Measurements from ENCODE around the gene DNAAF5.
"Not testable (repeated sequence)": the region's sequence is repeated elsewhere in the genome, so short reads cannot be mapped to it uniquely, and the experiment has no call there.

The DNAAF5 gene

DNA sequence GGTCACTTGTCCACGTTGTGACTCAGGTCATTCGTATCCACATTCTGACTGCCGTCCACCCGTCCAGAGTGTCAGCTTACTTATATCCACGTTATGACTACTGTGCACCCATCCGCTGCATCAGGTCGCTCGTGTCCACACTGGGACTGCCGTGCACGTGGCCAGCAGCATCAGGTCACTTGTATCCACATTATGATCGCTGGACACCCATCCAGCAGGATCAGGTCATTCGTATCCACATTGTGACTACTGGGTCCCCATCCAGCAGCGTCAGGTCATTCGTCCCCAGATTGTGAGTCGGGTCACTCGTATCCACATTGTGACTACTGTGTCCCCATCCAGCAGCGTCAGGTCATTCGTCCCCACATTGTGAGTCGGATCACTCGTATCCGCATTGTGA lies 58.5 kb downstream of the DNAAF5 start:
- DNase-seq: no peak

DNA sequence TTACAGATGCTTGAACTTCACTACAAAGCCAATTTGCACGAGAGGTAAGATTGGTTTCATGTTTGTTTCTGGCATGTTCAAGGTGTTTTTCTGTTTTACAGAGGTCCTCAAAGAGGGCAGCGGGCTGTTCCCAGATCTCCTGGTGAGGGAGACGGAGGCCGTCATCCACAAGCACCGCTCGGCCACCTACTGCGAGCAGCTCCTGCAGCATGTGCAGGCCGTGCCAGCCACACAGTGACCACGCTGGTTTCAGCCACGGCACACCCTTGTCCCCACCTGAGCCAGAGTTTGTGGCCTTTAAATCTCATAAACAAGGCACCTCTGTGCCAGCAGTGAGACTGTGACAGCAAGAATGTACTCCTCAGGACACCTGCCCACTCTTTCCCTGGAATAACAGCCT lies 58.9 kb downstream of the DNAAF5 start:
- no peak for DNase-seq

DNA sequence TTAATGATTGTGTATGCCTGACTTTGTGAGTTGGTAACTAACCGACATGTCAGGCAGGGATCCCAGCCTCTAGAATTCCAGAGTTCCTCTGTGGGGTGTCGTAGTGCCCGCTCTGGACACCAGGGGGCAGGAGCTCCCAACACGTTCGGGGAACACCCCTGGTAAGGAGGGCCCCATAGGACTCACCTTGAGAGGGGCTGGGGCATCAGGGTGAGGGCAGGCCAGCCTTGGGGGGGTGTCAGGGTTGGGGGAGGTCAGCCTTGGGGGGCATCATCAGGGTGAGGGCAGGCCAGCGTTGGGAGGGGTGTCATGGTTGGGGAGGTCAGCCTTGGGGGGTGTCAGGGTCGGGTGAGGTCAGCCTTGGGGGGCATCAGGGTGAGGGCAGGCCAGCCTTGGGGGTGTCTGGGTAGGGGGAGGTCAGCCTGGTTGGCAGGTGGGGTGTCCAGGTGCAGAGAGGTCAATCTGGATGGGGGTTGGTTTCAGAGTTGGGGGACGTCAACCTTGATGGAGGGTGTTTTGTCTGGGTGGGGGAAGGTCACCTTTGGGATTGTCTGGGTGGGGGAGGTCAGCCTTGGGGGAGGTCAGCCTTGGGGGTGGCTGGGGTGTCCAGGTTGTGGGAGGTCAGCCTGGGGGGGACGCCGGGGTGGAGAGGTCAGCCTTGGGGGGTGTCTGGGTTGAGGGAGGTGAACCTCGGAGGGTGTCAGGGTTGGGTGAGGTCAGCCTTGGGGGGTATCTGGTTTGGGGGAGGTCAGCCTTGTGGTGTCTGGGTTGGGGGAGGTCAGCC lies 60.2 kb downstream of the DNAAF5 start:
- peak; percentile 20 to 24 for DNase-seq

DNA sequence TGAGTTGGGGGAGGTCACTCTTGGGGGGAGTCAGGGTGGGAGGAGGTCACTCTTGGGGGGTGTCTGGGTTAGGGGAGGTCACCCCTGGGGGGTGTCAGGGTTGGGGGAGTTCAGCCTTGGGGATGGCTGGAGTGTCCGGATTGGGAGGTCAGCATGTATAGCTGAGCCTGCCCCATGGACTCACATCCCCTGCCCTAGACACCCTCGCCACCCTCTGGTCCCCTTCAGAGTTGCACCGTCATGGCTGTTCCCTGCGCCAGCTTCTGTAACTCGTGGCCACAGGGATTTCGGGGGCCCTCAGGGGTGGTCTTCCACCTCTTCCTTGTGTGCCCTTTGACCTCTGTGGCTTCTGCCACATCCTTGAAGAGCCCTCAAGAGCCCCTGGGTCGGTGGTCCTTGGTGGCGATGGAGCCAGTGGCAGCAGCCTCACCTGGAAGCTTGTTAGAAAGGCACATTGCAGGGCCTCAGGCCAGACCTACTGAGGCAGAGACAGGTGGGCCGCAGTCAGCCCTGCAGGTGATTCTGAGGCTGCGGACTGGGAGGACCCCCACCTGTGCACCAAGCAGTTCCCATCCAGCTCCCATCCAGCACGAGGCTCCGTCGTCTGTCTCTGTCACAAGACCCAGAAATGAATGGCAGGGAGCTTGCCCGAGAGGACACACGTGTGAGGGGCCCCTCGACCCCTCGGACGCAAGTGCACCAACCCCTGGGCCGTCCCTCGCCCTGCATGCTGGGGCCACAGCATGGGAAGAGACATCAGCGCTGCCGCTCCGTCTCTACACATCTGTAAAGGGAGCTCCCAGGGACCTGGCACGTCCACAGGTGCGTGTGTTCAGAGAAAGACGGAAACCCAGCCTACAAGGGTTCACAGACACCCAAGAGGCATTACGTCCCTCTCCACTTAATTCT lies 61.1 kb downstream of the DNAAF5 start:
- DNase-seq: no peak

DNA sequence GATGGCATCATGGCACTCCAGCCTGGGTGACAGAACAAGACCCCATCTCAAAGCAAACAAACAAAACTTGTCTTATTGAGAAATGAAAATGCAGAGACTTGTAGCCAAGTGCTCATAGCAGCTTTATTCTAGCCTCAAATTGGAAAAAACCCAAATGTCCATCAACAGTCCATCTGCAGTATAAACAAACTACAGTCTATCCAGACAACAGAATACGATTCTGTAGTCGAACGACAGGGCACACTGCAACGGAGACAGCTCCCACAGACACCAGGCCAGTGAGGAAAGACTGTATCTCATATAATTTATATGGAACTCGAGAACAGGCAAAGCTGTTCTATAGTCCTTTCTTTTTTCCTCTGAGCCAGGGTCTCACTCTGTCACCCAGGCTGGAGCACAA lies 65.0 kb downstream of the DNAAF5 start:
- DNase-seq: no peak

DNA sequence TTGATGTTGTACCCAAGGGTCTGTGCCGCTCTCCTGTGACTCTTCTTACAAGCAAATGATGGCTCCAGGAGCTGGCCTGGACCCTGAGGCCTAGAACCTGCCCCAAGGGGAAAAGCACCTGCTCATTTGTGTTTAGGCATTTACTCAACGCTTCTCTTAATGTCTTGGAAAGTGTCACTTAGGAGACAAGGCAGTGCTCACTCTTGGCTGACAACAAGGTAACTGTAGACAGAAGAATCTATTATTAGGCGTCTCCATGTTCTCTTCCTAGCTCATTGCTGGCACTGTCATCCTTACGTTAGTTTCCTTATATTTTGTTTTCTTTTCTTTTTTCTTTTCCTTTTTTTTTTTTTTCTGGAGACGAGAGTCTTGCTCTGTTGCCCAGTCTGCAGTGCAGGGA lies 67.7 kb downstream of the DNAAF5 start:
- DNase-seq: no peak

DNA sequence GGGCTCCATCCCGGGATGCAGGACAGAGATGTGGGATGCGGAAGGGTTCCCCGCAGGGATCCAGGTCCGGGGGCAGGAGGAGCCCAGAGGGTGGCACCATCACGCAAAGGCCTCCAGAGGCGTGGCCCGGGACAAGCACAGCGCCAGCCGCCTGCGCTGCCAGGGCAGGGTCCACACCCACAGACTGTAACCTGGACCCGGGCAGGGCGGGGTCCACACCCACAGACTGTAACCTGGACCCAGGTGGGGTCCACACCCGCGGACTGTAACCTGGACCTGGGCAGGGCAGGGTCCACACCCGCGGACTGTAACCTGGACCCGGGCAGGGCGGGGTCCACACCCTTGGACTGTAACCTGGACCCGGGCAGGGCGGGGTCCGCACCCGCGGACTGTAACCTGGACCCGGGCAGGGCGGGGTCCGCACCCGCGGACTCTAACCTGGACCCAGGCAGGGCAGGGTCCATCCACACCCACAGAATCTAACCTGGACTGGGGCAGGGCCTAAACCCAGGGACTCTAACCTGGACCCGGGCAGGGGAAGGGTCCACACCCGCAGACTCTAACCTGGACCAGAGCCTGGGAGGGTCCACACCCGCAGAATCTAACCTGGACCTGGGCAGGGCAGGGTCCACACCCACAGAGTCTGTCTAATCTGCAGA lies 68.3 kb downstream of the DNAAF5 start:
- no peak for DNase-seq

DNA sequence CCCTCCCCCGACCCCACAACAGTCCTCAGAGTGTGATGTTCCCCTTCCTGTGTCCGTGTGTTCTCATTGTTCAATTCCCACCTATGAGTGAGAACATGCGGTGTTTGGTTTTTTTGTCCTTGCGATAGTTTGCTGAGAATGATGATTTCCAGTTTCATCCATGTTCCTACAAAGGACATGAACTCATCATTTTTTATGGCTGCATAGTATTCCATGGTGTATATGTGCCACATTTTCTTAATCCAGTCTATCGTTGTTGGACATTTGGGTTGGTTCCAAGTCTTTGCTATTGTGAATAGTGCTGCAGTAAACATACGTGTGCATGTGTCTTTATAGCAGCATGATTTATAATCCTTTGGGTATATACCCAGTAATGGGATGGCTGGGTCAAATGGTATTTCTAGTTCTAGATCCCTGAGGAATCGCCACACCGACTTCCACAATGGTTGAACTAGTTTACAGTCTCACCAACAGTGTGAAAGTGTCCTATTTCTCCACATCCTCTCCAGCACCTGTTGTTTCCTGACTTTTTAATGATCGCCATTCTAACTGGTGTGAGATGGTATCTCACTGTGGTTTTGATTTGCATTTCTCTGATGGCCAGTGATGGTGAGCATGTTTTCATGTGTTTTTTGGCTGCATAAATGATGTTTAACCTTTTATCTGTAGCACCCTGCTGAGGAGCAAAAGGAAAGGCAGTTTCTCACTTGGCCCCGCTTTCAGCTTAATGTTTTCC lies 70.1 kb downstream of the DNAAF5 start:
- DNase-seq: not testable (repeated sequence)

DNA sequence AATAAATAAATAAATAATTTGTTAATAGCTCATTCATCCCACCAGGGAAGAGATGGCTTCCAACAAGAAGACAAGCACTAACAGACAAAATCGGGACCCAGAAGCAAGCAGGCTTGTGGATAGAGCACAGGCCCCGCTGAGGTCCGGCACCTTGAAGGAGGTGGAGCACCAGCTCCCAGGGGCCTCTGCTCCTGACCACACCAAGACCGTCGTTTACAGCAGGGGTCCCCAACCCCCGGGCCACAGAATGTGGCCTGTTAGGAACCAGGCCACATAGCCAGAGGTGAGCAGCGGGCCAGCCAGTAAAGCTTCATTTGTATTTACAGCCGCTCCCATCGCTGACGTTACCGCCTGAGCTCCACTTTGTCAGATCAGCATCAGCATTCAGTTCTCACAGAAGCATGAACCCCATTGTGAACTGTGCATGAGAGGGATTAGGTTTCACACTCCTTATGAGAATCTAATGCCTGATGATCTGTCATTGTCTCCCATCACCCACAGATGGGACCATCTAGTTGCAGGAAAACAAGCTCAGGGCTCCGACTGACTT lies 72.5 kb downstream of the DNAAF5 start:
- no peak for DNase-seq

DNA sequence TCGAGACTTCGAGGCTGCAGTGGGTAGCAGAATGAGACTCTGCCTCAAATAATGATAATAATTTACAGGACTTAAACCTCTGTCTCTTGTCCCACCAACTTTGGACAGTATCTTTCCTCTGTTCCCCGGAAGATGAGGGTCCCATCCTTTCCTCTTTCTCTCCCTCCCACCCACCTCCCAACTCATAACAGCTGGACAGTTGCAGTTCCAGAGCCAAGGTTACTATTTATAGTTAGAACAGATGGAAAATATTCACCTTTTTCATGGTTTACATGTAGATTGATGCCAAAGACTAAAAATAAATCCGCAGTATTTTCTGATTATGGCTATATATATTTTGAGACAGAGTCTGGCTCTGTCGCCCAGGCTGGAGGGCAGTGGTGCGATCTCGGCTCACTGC lies 74.2 kb downstream of the DNAAF5 start:
- DNase-seq: no peak

DNA sequence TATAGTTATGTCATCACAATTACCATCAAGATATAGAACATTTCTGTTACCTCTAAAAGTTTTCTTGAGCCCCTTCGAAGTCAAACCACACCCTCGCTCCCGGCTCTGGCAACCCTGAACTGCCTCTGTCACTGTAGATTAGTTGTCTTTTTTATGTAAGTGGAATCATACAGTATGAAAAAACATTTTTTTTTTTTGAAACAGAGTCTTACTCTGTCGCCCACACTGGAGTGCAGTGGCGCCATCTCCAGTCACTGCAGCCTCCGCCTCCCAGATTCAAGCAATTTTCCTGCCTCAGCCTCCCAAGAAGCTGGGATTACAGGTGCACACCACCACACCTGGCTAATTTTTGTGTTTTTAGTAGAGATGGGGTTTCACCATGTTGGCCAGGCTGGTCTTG lies 74.9 kb downstream of the DNAAF5 start:
- DNase-seq: not testable (repeated sequence)

DNA sequence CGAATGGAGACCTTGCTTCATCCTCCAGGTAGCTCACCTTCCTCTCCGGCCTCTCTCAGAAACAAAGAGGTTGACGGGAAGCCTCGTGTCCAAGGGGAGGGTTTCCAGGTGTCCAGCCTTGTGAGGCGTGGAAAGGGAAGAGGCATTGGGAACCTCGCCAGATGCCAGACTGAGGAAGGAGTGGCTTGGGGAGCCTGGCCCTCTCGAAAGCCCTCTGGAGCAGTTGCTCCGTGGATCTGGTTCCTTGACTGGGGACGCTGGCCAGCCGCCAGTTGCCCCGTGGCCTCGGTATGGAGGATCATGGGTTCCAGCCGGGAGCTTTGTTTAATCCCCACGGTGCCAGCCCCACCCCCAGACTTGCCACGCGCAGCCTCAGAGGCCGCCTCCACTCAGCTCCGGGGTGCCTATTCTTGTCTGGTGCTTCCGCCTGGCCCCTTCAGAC lies 75.5 kb downstream of the DNAAF5 start:
- DNase-seq: no peak

DNA sequence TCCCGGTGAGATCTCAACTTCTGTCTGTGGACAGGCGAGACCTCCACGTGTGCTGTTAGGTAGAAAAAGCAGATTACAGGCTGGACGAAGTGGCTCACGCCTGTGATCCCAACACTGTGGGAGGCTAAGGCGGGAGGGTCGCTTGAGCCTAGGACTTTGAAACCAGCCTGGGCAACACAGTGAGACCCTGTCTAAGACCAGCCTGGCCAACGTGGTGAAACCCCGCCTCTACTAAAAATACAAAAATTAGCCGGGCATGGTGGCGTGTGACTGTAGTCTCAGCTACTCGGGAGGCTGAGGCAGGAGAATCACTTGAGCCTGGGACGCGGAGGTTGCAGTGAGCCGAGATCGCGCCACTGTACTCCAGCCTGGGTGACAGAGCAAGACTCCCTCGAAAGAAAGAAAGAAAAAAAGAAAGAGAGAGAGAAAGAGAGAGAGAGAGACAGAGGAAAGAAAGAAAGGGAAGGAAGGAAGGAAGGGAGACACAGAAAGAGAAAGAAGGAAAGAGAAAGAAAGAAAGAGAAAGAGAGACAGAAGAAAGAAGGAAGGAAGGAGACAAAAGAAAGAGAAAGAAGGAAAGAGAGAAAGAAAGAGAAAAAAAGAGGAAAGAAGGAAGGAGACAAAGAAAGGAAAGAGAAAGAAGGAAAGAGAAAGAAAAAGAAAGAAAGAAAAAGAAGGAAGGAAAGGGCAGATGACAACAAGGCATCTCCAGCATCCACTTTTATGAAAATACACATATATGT lies 76.2 kb downstream of the DNAAF5 start:
- DNase-seq: no peak

DNA sequence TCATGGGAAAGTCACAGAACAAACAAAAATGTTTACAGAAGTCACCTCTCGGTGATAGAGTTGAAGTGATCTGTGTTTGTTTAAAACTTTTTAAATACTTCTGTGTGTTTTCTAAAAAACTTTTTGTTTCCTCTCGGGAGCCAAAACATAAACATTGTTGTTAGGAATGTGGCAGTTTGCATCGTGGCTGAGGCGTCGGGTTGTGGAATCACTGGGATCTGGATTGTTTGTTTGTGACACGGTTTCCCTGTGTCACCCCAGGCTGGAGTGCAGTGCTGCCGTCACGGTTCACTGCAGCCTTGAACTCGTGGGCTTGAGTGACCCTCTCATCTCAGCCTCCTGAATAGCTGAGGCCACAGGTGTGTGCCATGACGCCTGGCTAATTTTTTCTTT lies 76.7 kb downstream of the DNAAF5 start:
- DNase-seq: no peak

DNA sequence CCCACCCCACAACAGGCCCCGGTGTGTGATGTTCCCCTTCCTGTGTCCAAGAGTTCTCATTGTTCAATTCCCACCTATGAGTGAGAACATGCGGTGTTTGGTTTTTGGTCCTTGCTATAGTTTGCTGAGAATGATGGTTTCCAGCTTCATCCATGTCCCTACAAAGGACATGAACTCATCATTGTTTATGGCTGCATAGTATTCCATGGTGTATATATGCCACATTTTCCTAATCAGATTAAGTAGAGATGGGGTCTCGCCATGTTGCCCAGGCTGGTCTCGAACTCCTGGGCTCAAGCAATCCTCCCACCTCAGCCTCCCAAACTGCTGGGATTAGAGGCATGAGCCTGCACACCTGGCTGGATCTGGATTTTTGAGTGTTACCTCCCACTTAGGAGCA lies 77.3 kb downstream of the DNAAF5 start:
- not testable (repeated sequence) for DNase-seq

DNA sequence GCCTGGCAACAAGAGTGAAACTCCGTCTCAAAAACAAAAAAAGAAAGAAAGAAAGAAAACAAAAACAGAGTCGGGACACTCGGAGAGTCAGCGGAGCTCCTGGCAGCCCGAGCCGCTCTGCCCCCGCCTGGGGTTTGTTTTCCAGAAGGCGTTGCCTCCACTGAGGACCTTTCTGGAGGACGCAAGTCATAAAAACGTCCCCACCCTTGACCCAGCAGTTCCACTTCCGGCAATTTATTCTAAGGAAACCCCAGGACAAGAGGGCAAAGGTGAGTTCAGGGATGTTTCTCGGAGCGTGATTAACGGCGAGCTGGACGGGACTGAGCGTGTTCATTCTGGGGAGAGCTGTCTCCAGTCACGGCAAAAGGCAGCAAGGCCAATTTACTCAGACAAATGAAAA lies 78.8 kb downstream of the DNAAF5 start:
- no peak for DNase-seq

DNA sequence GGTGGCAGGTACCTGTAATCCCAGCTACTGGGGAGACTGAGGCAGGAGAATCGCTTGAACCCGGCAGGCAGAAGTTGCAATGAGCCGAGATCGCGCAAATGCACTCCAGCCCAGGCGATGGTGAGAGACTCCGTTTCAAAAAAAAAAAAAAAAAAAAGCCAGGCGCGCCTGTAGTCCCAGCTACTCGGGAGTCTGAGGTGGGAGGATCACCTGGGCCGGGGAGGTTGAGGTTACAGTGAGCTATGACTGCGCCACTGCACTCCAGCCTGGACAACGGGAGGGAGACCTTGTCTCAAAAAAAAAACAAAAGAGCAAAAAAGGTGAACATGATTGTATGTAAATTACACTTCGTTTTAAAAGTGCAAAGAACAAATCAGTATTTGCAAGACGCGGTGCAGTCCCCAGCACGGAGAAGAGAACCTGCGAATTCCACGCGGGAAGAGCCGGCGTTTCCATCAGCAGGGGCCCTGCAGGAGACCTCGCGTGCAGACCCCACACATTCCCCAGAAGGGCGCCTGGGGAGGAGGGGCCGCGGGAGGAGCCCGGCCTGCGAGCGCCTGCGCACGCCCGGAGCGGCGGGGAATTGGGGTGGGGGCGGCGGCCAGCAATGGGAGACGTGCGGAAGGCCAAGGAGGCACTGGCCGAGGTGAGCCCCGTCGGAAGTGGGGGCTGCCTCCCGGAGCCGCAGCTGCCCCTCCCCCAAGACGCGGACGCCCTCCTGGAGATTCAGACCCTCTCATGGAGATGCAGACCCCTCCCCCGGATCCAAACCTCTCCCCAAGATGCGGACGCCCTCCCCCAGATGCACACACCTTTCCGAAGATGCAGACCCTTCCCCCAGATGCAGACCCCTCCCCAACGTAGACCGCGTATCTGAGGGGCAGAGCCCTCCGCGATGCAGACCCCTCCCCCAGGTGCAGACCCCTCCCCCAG lies 89.1 kb downstream of the DNAAF5 start:
- no peak for DNase-seq

DNA sequence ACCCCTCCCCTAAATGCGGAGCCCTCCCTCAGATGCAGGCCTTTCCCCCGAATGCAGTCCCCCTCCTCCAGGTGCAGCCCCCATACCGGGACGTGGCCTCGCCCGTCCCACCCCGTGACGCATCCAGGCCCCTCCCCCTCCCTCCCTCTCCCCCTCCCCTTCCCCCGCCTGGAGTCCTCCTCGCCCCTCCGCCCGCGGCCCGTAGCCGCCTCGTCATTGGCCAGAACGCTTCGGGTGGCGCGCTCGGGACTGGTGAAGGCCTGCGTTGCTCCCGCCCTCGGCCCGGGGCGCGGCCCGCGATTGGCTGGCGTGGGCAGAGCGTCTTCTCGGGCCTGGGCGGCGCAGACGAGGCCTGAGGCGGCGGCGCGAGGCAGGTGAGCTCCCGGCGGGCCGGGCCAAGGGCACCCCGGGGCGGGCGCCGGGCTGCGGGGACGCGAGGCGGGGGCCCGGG lies 89.8 kb downstream of the DNAAF5 start:
- peak; percentile 57 to 72 for DNase-seq

DNA sequence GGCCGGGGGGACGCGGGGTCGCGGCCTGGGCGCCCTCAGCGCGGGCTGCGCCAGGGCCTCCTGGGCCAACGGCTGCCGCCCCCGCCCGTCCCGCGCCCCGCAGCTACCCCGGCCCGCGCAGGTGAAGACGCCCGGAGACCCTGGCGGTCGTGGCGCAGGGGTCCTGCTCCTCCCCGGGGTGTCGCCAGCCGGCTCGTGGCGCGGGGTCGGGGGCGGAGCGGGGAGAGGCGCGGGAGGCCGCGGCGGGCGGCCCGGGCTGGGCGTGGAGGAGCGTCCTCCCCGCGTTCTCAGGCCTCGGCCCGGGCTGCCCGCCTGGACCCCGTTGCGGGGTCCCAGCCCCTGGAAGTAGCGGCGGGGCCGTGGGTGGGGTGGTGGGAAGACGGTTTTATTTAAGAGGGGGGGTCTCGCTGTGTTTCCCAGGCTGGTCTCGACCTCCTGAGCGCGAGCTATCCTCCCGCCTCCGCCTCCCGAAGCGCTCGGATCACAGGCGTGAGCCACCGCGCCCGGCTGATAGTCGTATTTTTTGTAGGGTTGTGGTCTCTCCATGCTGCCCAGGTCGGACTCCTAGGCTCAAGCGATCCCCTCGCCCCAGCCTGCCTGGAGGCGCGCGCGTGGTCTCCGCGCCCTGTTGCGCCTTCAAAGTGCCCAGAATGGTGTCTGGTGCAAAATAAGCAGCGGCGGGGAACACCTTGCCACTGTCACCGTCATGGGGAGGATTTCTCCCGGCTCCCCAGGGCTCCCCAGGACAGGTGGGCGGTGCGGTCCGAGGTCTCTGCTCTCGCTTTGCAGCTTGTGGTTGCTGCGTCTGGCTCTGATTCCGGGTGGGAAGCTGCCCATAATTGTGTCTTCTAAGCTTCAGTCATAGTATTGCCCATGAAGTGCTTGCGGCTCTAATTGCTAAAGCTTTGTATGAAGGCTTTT lies 90.5 kb downstream of the DNAAF5 start:
- DNase-seq: no peak
